Measurements from ENCODE around the gene KDM5B.
"Not testable (repeated sequence)": the region's sequence is repeated elsewhere in the genome, so short reads cannot be mapped to it uniquely, and the experiment has no call there.

KDM5B gene

GRCh38 chr1:202807926-202808757, at the start of gene KDM5B:
KDM5B (minus strand) TSS chr1:202808421; CDS start chr1:202808305, 116 bp downstream.
- DNase-seq (ENCODE audit: low read depth in 2 of 2): peak; percentile 51 to 55

- DNase-seq (ENCODE audit: low read depth in 2 of 2): no peak
These were observed 49.0 kb upstream of the KDM5B start for GRCh38 chr1:202857136-202857610.

- DNase-seq (ENCODE audit: low read depth in 2 of 2): no peak
These were observed 47.8 kb upstream of the KDM5B start for GRCh38 chr1:202856014-202856413.

- no peak for DNase-seq (ENCODE audit: low read depth in 2 of 2)
These were observed 46.6 kb upstream of the KDM5B start for GRCh38 chr1:202854787-202855186.

- DNase-seq (ENCODE audit: low read depth in 2 of 2): no peak
These were observed 44.1 kb upstream of the KDM5B start for GRCh38 chr1:202852163-202852904.

- DNase-seq (ENCODE audit: low read depth in 2 of 2): no peak
These were observed 42.6 kb upstream of the KDM5B start for GRCh38 chr1:202850593-202851362.

GRCh38 chr1:202848191-202848542, 39.9 kb upstream of the KDM5B start:
- DNase-seq (ENCODE audit: low read depth in 2 of 2): no peak

DNA sequence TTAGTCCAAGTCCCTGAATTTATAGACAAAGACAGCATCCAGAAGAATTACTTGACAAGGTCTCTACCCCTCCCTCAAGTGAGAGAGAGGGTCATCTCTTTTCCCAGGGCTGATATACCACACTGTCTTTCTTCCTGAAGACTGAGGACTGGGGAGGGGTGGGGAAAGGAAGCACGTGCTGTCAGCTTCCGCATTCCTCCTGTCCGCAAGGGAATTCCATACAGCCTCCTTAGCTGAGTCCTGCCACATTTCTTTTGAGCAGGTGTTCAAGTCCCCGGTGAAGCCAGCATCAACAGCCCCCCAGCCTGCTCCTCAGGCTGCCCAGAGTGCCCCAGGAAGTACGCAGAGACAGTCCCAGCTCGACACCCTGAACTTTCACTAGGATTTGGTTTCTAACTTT, 36.7 kb upstream of the KDM5B start:
- DNase-seq (ENCODE audit: low read depth in 2 of 2): no peak

DNA sequence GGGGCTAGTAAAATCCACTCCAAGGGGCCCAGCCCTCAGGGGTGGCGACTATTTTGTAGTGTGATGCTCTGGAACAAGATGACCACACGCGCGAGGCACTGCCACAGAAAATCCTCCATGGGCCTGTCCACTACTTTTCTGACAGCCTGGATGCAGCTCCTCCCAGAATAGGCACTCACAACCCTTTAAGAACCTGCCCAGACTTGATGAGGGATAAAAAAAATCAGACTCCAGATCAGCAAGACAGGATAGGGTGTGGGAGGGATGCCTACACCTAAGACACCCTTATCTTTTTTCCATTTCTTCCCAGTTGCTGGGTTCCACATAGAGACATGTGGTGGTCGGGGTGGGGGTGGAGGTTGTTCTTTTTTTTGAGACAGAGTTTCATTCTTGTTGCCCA, 36.0 kb upstream of the KDM5B start:
- no peak for DNase-seq (ENCODE audit: low read depth in 2 of 2)

GRCh38 chr1:202843081-202843480, 34.9 kb upstream of the KDM5B start:
- no peak for DNase-seq (ENCODE audit: low read depth in 2 of 2)

GRCh38 chr1:202837746-202838262, 29.6 kb upstream of the KDM5B start:
- DNase-seq (ENCODE audit: low read depth in 2 of 2): no peak

- no peak for DNase-seq (ENCODE audit: low read depth in 2 of 2)
These were observed 28.6 kb upstream of the KDM5B start for GRCh38 chr1:202836623-202837403.

DNA sequence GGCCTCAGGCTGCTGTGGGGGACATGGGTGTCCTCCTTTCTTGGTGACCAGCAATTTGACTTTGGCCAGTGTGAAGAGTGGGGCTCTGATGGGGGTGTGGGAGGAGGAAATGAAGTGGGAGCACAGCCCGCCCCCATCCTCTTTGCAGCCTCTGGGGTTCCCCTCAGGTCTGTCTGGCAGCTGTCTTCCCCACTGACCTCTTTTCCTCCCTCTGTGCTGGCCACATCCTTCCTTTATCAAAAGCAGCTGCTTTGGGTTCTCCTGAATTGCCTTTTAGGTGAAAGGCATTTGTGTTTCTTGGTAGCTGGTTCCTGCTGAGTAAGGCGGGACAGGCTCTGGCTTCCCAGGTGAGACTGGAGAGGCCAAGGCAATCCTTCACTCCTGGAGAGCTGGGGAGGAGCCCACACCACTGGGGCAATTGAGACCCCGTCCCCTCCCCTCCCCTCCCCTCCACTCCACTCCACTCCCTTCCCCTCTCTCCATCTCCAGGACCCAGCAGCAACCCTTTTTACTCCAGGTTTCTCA, 27.4 kb upstream of the KDM5B start:
- DNase-seq (ENCODE audit: low read depth in 2 of 2): peak in 1 of 2 donors; percentile 4

DNA sequence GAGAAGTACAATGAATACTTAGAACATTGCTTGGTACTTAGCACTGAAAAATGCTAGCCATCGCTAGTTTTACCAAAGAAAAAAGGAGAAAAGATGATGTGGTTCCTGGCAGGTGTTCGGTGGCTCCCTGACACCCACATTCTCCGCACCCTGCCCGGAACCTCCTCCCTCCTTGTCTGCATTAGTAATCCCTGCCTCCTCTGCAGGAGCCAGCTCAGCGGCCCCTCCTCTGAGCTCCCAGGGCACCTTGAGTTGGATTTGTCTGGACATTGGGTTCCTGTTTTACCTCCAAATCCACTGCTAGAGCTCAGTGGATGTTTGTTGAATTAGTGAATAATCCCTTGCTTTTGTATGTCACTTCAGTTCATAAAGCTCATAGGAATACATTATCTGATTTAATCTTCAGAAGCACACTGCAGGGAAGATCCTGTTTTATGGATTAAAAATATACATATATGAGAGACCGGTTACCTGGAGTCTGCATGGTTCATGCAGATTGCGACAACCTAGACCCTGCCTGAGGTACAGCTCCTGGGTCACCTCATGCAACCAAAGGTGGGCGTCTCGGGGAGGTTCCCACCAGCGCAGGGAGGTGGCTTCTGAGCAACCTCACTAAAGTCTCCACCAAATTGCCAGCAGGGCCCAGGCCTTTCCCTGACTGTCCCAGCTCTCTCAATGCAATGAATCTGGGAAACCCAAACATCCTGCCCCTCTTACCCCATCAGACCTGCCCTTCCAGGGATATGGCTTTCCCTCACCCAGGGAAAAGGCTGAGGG, 26.7 kb upstream of the KDM5B start:
- no peak for DNase-seq (ENCODE audit: low read depth in 2 of 2)

- DNase-seq (ENCODE audit: low read depth in 2 of 2): no peak
These were observed 23.7 kb upstream of the KDM5B start for GRCh38 chr1:202831906-202832305.

DNA sequence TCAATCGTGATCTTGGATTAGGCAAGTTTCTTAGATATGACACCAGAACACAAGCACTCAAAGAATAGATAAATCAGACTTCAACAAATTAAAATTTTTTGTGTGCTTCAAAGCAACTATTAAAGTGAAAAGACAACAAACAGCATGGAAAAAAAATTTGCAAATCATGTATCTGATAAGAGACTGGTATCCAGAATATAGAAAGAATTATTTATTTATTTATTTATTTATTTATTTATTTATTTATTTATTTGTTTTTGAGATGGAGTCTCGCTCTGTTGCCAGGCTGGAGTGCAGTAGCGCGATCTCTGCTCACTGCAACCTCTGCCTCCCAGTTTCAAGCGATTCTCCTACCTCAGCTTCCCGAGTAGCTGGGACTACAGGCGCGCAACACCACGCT, 21.0 kb upstream of the KDM5B start:
- not testable (repeated sequence) for DNase-seq (ENCODE audit: low read depth in 2 of 2)

GRCh38 chr1:202825748-202826147, 17.5 kb upstream of the KDM5B start:
- no peak for DNase-seq (ENCODE audit: low read depth in 2 of 2)

DNA sequence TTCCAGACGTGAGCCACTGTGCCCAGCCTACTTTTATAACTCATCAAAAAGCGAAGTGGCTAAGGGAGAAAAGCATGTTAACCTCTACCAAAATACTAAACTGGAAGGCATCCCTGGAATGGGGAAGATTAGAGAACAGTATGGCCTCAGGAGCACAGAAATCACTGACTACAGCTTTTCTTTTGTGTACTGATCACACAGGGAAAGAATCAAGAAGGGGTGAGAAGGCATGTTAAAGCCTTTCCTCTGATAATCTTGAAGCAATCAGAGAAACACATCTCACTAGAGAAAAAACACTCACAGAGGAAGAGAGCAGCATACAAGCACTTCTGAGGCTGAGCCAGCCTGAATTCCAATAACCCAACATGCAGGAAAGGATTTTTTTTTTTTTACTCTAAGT, 13.2 kb upstream of the KDM5B start:
- no peak for DNase-seq (ENCODE audit: low read depth in 2 of 2)

GRCh38 chr1:202818819-202819218, 10.6 kb upstream of the KDM5B start:
- no peak for DNase-seq (ENCODE audit: low read depth in 2 of 2)

- DNase-seq (ENCODE audit: low read depth in 2 of 2): no peak
These were observed 6.9 kb upstream of the KDM5B start for GRCh38 chr1:202815120-202815519.

Measured in stimulated activated CD8-positive, alpha-beta memory T cell treated with anti-CD3 and anti-CD28 coated beads, Interleukin-15, amount 100 ng/mL, for 4 hours (primary cell).